Fibroblast of lung (primary cell): Measurements from ENCODE around the gene TMEM203. TPM values are rescaled to one million over a fixed set of nuclear protein-coding genes. Genes with fewer than 3 reads are reported as not detected.

ENCODE experiments used
- DNase-seq, 2 donors: peaks; one replicate each; pipeline versions ENCODE4 v3.0.0 to v3.0.0-alpha.2; 2010; ENCODE audit warnings: low read depth in 2 of 2
- H2AFZ ChIP-seq: 2 replicates; pipeline ENCODE4 v1.5.1; 2012; ENCODE audit warnings: low read length, control low read depth, inconsistent platforms
- H3K27ac ChIP-seq: 2 replicates; pipeline ENCODE4 v1.5.1; 2011; ENCODE audit warnings: low read length, control low read depth; ENCODE audit not compliant: insufficient read depth
- H3K27me3 ChIP-seq: 2 replicates; pipeline ENCODE4 v1.5.1; 2011; ENCODE audit warnings: mild to moderate bottlenecking, low read length; ENCODE audit not compliant: control insufficient read depth, insufficient read depth
- H3K36me3 ChIP-seq: 2 replicates; pipeline ENCODE4 v1.5.1; 2011; ENCODE audit warnings: low read length; ENCODE audit not compliant: control insufficient read depth, insufficient read depth
- H3K4me1 ChIP-seq: 2 replicates; pipeline ENCODE4 v1.5.1; 2011; ENCODE audit warnings: low read length; ENCODE audit not compliant: control insufficient read depth, insufficient read depth; ENCODE audit errors: extremely low read depth
- H3K4me2 ChIP-seq: 2 replicates; pipeline ENCODE4 v1.5.1; 2011; ENCODE audit warnings: low read length, control low read depth; ENCODE audit not compliant: insufficient read depth; ENCODE audit errors: extremely low read depth
- H3K4me3 ChIP-seq, 4 experiments: fragments of 200-600 bp in 1 of 4; sonication (generic) in 1 of 4; replicated peaks in 1 of 4; 2 replicates each; pipeline ENCODE4 v1.5.1; 2011 to 2016; ENCODE audit warnings: low read length in 4 of 4, low read depth in 3 of 4, mild to moderate bottlenecking in 3 of 4, control low read depth in 2 of 4, inconsistent platforms in 1 of 4, mixed read lengths in 1 of 4; ENCODE audit not compliant: insufficient read depth in 1 of 4; ENCODE audit errors: control extremely low read depth in 1 of 4
- H3K79me2 ChIP-seq: 2 replicates; pipeline ENCODE4 v1.5.1; 2012; ENCODE audit warnings: mild to moderate bottlenecking, low read length, inconsistent platforms; ENCODE audit not compliant: control insufficient read depth, insufficient read depth
- H3K9ac ChIP-seq: 2 replicates; pipeline ENCODE4 v1.5.1; 2011; ENCODE audit warnings: mild to moderate bottlenecking, low read length, control low read depth; ENCODE audit not compliant: insufficient read depth
- H3K9me3 ChIP-seq: 2 replicates; pipeline ENCODE4 v1.5.1; 2012; ENCODE audit warnings: low read depth, low read length; ENCODE audit not compliant: control insufficient read depth, insufficient read depth
- H4K20me1 ChIP-seq: 2 replicates; pipeline ENCODE4 v1.5.1; 2011; ENCODE audit warnings: low read length; ENCODE audit not compliant: control insufficient read depth, insufficient read depth; ENCODE audit errors: extremely low read depth
- CTCF ChIP-seq, 2 donors: IDR thresholded peaks in 1 of 2; conservative IDR thresholded peaks in 1 of 2; 1 replicate in 1 of 2; 2 replicates in 1 of 2; pipeline ENCODE4 v1.5.1; 2011 to 2012; ENCODE audit warnings: low read length in 2 of 2, control low read depth in 1 of 2, inconsistent platforms in 1 of 2, low read depth in 1 of 2, mild to moderate bottlenecking in 1 of 2
- EZH2 ChIP-seq: IDR thresholded peaks from 2 replicates; pipeline ENCODE4 v1.5.1; 2012; ENCODE audit warnings: low read length, control low read depth, mild to moderate bottlenecking; ENCODE audit errors: missing control alignments
- polyA plus RNA-seq, 2 donors: library from polyadenylated mRNA; depleted of rRNA in 1 of 2; stranded (reverse) in 1 of 2; unstranded in 1 of 2; fragments of >200 nt; gene quantifications; 2 replicates each; pipeline ENCODE4 v1.2.1, GENCODE V29; 2011 to 2012; ENCODE audit warnings: missing spikeins in 1 of 2
- total RNA-seq: library from RNA; depleted of rRNA; stranded (reverse); fragments of >200 nt; gene quantifications from 2 replicates; pipeline ENCODE4 v1.2.1, GENCODE V29; 2014

TMEM203 gene
- total and polyA plus RNA-seq, 2 donors (not counting 1 experiment from before 2014, with no cell fraction given): 36.3 to 38.6 TPM

GRCh38 chr9:137220317-137221094, 15.1 kb upstream of the TMEM203 start:
- no peak overlapping the region for H3K27ac ChIP-seq
- H2AFZ ChIP-seq: no peak overlapping the region
- no peaks in the 10 kb centered on the region for H4K20me1 ChIP-seq
- peaks cover 7% of the 10 kb centered on the region for H3K36me3 ChIP-seq
- H3K4me2 ChIP-seq: no peak overlapping the region
- DNase-seq: no peak
- peaks cover 8% of the 10 kb centered on the region for H3K4me1 ChIP-seq
- TF ChIP-seq CTCF (conservative IDR thresholded peaks at IDR 0.05 in 1 of 2, IDR thresholded peaks at IDR 0.05 in 1 of 2; ENCODE audit: low read depth in 1 of 2, low read length in 2 of 2): no peak
- TF ChIP-seq EZH2: no peak
- no peaks in the 10 kb centered on the region for H3K27me3 ChIP-seq
- no peaks in the 10 kb centered on the region for H3K9me3 ChIP-seq
- no peak overlapping the region for H3K4me3 ChIP-seq
- H3K9ac ChIP-seq: no peak overlapping the region
- H3K79me2 ChIP-seq: no peaks in the 10 kb centered on the region

DNA sequence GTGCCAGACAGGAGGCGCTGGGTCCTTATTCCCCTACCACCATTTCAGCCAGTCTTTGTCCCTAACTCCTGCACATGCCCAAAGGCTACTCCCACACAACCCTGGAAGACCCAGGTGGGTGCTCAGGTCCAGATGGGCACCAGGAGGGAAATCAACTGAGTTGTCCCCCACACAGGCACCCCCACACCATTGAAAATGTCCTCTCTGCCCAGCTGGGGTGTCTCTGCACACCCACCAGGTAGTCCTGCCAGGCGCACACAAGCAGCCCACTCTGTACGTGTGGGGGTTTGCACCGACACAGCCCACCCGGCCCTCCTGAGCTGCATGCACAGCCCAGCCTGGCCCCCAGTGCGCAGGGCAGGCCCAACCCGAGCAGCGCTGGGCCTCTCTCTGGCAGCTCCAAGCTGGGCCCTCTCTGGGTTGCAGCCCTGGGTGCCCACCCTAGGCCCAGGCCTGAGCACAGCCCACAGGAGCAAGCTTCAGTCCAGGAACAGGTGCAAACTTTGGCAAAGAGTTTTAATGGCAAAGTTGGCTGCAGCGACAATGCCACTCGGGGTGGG, 14.4 kb upstream of the TMEM203 start:
- Histone ChIP-seq H2AFZ (no peak overlapping the region), H3K79me2 (no peaks in the 10 kb centered on the region)

More for the DNA sequence above, 14.4 kb upstream of the TMEM203 start:
- Histone ChIP-seq H4K20me1 (no peaks in the 10 kb centered on the region), H3K9ac (no peak overlapping the region), H3K27ac (no peak overlapping the region), H3K4me3 (no peak overlapping the region), H3K4me1 (peaks cover 8% of the 10 kb centered on the region), H3K36me3 (peaks cover 11% of the 10 kb centered on the region), H3K4me2 (no peak overlapping the region), H3K27me3 (no peaks in the 10 kb centered on the region), H3K9me3 (no peaks in the 10 kb centered on the region)
- DNase-seq: no peak
- no peak for TF ChIP-seq EZH2
- TF ChIP-seq CTCF (conservative IDR thresholded peaks at IDR 0.05 in 1 of 2, IDR thresholded peaks at IDR 0.05 in 1 of 2; ENCODE audit: low read depth in 1 of 2, low read length in 2 of 2): no peak
